Ovary (tissue), 9 donors: ENCODE results near the gene HNRNPA1. TPM values are rescaled to one million over a fixed set of nuclear protein-coding genes. Genes with fewer than 3 reads are reported as not detected.

ENCODE experiments used
- DNase-seq, 5 donors: peaks; one replicate each; pipeline ENCODE4 v3.0.0-alpha.2; 2019 to 2020
- H3K27ac ChIP-seq, 2 donors: fragments of 200-600 bp; one replicate each; pipeline versions ENCODE4 v1.5.1 to v1.8.0; 2019 to 2022
- H3K27me3 ChIP-seq: fragments of 200-600 bp; one replicate; pipeline ENCODE4 v1.8.0; 2022
- H3K36me3 ChIP-seq: fragments of 200-600 bp; sonication (generic); one replicate; pipeline ENCODE4 v1.5.1; 2019
- H3K4me1 ChIP-seq: one replicate; pipeline ENCODE4 v1.8.1; 2013; ENCODE audit warnings: mild to moderate bottlenecking, moderate library complexity; ENCODE audit not compliant: insufficient read depth
- H3K4me3 ChIP-seq: fragments of 200-600 bp; sonication (generic); one replicate; pipeline ENCODE4 v1.5.1; 2017
- H3K9me3 ChIP-seq, 2 donors: fragments of 200-600 bp in 1 of 2; sonication (generic) in 1 of 2; one replicate each; pipeline versions ENCODE4 v1.5.1 to v1.8.1; 2013 to 2019; ENCODE audit warnings: mild to moderate bottlenecking in 1 of 2, moderate library complexity in 1 of 2
- CTCF ChIP-seq, 3 donors: fragments of 450-650 bp in 2 of 3; fragments of 200-600 bp in 1 of 3; IDR thresholded peaks; one replicate each; pipeline versions ENCODE4 v1.5.1 to v1.8.0; 2016 to 2022; ENCODE audit warnings: antibody characterized with exemption in 3 of 3, mild to moderate bottlenecking in 1 of 3
- EP300 ChIP-seq: sonication (generic); formaldehyde crosslinking; IDR thresholded peaks from one replicate; pipeline ENCODE4 v1.6.1; 2017; ENCODE audit warnings: antibody characterized with exemption
- POLR2A ChIP-seq: fragments of 450-650 bp; IDR thresholded peaks from one replicate; pipeline ENCODE4 v1.6.1; 2017; ENCODE audit warnings: antibody characterized with exemption, mild to moderate bottlenecking, moderate library complexity
- WGBS, 3 donors: extraction: QIAGEN DNeasy Blood & Tissue Kit in 1 of 3; methylation state at CpG; one replicate each; pipeline versions ENCODE4 v1.1.5 to v1.1.7; 2013 to 2017; 5-methylcytosine and 5-hydroxymethylcytosine counted together
- intact Hi-C, 4 donors: fragments of 100-400 bp; cut with DNase I; formaldehyde crosslinking; loops; one replicate each; pipeline versions ENCODE4 v1.11.0 to v1.15.1; 2022 to 2023
- polyA plus RNA-seq, 2 donors: library from polyadenylated mRNA; stranded (reverse); fragments of 200-250 nt in 1 of 2; fragments of 350-450 nt in 1 of 2; fragmentation: Illumina TruSeq in 1 of 2; extraction: RNeasy Lipid Tissue Mini Kit (QIAGEN cat#74804) in 1 of 2; gene quantifications; one replicate each; pipeline ENCODE4 v1.2.3, GENCODE V29; 2013 to 2014
- total RNA-seq, 7 donors: library from RNA; depleted of rRNA in 2 of 7; stranded (reverse); fragments of >200 nt in 2 of 7; fragmentation: NEBNext Ultra II Directional in 3 of 7; extraction: Animal tissue kit (Norgen Biotek cat#: 25700) in 3 of 7; gene quantifications; one replicate each; pipeline versions ENCODE4 v1.1.0 to v1.2.4, GENCODE V29; 2016 to 2023
- donor health status: DM: no; HTN: no; CAD: no; lungs with moderate emphysema.
- donor health status: DM: no; HTN: no; CAD: no.
- donor health status: Bipolar disorder and iron deficiency.
- donor health status: DM: yes; HTN: yes; CAD: no.
- donor health status: DM: no; HTN: no; CAD: no.
- donor health status: DM: yes; HTN: yes; CAD: no.

HNRNPA1 gene
- total and polyA plus RNA-seq, 9 donors, result 586 to 2,586 (median 2,385) TPM

GRCh38 chr12:54265364-54265812 lies 15.1 kb upstream of the HNRNPA1 start:
- TF ChIP-seq POLR2A (no peak), CTCF (IDR thresholded peaks at IDR 0.05) (no peak), EP300 (no peak)
- Histone ChIP-seq H3K4me1 (peaks cover 3% of the 10 kb centered on the region), H3K36me3 (no peaks in the 10 kb centered on the region), H3K9me3 (no peaks in the 10 kb centered on the region), H3K27ac (no peak overlapping the region), H3K27me3 (no peaks in the 10 kb centered on the region), H3K4me3 (no peak overlapping the region)
- 77 to 92% (median 89%) methylated on average over 4 of the region's 4 CpGs for WGBS, 3 donors
- intact Hi-C loops, result no loop called here
- DNase-seq, result no peak

- intact Hi-C loops, result no loop called here
- TF ChIP-seq POLR2A (no peak), EP300 (no peak), CTCF (IDR thresholded peaks at IDR 0.05) (no peak)
- WGBS, 3 donors, result 95 to 96% (median 95%) methylated on average over 2 of the region's 2 CpGs
Observed at GRCh38 chr12:54266852-54267251, 13.7 kb upstream of the HNRNPA1 start.

GRCh38 chr12:54270345-54270744 lies 10.2 kb upstream of the HNRNPA1 start:
- 93 to 99% (median 97%) methylated on average over 2 of the region's 2 CpGs for WGBS, 3 donors
- no peaks in the 10 kb centered on the region for H3K4me1 ChIP-seq

More at GRCh38 chr12:54266852-54267251, 13.7 kb upstream of the HNRNPA1 start:
- H3K27me3 ChIP-seq, result no peaks in the 10 kb centered on the region
- DNase-seq, result no peak
- no peaks in the 10 kb centered on the region for H3K36me3 ChIP-seq
- H3K27ac ChIP-seq, result no peak overlapping the region
- H3K4me3 ChIP-seq, result no peak overlapping the region
- no peaks in the 10 kb centered on the region for H3K9me3 ChIP-seq
- H3K4me1 ChIP-seq, result peaks cover 3% of the 10 kb centered on the region

DNA sequence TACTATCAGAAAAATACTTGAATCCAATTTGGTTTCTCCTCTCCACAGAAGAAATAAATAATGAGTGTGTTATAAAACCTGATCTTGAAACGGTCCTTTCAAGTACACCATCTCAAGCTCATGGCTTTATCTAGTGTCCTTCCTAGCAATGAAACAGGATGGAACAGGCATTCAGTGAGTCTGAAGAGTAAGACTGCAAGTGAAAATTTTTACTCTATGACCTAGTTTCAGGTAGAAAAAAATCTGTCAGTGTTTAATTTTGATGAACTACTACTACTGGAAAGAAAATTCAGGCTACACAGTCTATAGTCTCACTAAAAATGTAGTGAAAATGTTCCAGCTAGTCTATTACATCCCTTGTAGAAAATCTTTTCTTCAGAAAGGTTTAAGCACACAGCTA lies 8.3 kb upstream of the HNRNPA1 start:
- no peaks in the 10 kb centered on the region for H3K9me3 ChIP-seq
- no peak for DNase-seq
- H3K27ac ChIP-seq, result no peak overlapping the region
- H3K4me3 ChIP-seq, result no peak overlapping the region
- H3K27me3 ChIP-seq, result no peaks in the 10 kb centered on the region
- WGBS, 3 donors, result 11 to 24% (median 12%) methylated on average over 1 of the region's 1 CpG
- TF ChIP-seq EP300, result no peak
- TF ChIP-seq POLR2A, result no peak
- TF ChIP-seq CTCF (IDR thresholded peaks at IDR 0.05), result no peak
- H3K36me3 ChIP-seq, result no peaks in the 10 kb centered on the region
- intact Hi-C loops, result no loop called here
- H3K4me1 ChIP-seq, result no peaks in the 10 kb centered on the region

More at GRCh38 chr12:54270345-54270744, 10.2 kb upstream of the HNRNPA1 start:
- Histone ChIP-seq H3K27me3 (no peaks in the 10 kb centered on the region), H3K27ac (no peak overlapping the region), H3K9me3 (no peaks in the 10 kb centered on the region), H3K36me3 (no peaks in the 10 kb centered on the region), H3K4me3 (no peak overlapping the region)
- TF ChIP-seq CTCF (IDR thresholded peaks at IDR 0.05) (no peak), EP300 (no peak), POLR2A (no peak)
- intact Hi-C loops, result no loop called here
- no peak for DNase-seq
